B cell (primary cell): Measurements from ENCODE around the gene BAIAP2L1.

Experiments used
- CTCF ChIP-seq: fragments of 200-600 bp; IDR thresholded peaks from one replicate; pipeline ENCODE4 v1.8.0; 2022; ENCODE audit warnings: antibody characterized with exemption, mild to moderate bottlenecking
- EZH2 ChIP-seq: IDR thresholded peaks from 2 replicates; pipeline ENCODE4 v1.6.1; 2012; ENCODE audit warnings: borderline replicate concordance, low read depth, mild to moderate bottlenecking, moderate library complexity, low read length; ENCODE audit not compliant: insufficient read depth, poor library complexity, severe bottlenecking

GRCh38 chr7:98278936-98279335 is 122.0 kb downstream of the BAIAP2L1 start:
- TF ChIP-seq CTCF = no peak
- no peak for TF ChIP-seq EZH2
